ENCODE measurements around the gene SYNE1. TPM values are rescaled to one million over a fixed set of nuclear protein-coding genes. Genes with fewer than 3 reads are reported as not detected.

Gene SYNE1
- total RNA-seq, 1 donor from 2014 or later, result 14.2 TPM

DNA sequence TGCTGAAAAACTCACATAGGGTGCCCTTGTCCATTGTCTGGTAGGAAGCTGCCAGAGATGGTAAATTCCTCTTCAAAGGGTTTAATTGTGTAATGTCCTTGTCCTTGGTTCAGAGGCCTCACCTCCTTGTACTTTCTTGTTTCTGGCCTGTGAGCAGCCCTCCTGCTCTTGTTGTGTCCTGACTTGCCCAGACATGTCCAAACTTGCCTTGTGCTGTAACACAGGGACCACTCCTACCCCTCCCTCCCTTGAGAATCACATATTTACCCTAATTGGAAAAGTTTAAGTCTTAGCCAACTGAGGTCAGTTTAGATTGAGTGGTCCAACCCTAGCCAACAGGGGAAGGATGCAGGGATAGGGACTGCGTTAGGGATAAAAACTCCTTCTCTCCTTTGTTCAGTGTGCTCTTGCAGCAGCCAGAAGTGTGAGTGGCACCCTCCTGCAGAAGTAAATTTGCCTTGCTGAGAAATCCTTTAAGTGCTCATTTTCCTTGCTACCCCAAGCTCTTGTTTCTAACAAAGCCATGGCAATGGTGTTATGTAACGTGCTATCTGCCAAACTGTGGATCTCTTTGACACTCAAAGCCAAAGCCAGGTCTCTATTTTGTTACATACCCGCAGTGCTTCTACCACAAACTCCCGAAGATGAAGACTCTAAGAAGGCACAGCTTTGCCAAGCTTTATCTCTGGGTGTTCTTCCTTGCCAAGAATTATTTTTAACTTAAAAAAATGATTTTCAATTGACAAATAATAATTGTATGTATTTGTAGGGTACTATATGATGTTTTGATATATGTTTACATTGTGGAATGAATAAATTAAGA, 415.1 kb downstream of the SYNE1 start:
- H3K9me3 Mint-ChIP-seq, result peaks cover 18% of the 10 kb centered on the region
- no peak for DNase-seq (ENCODE audit: low spot score)
- no peaks in the 10 kb centered on the region for H3K27me3 Mint-ChIP-seq (ENCODE audit: low read depth)
- H3K4me3 Mint-ChIP-seq (ENCODE audit: low read depth), result no peak overlapping the region
- H3K27ac Mint-ChIP-seq, result no peak overlapping the region
- H3K36me3 Mint-ChIP-seq (ENCODE audit: low read depth), result peaks cover 66% of the 10 kb centered on the region
- H3K4me1 Mint-ChIP-seq (ENCODE audit: low read depth), result no peaks in the 10 kb centered on the region
- intact Hi-C loops (cut with micrococcal nuclease), result no loop called here

DNA sequence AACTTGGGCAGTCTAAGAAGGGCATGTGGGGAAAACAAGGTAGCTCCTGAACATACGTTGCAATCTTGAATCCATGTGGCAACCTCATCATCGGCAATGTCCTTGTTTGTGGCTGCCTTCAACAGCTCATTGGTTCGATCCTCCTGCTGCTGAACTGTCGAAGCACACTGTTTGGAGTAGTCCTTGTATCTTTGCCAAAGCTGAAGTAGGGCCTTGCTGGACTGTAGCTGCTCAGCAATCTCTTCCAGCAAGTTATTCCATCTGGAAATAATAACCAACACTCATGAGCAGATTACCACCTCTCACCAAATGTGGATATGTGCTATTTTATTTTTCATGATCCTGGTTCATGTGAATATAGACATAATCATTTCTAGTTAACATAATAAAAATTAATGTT, 416.4 kb downstream of the SYNE1 start:
- Mint-ChIP-seq H3K36me3 (ENCODE audit: low read depth) (peaks cover 70% of the 10 kb centered on the region), H3K4me1 (ENCODE audit: low read depth) (no peaks in the 10 kb centered on the region), H3K27me3 (ENCODE audit: low read depth) (no peaks in the 10 kb centered on the region), H3K9me3 (peaks cover 18% of the 10 kb centered on the region), H3K4me3 (ENCODE audit: low read depth) (no peak overlapping the region), H3K27ac (no peak overlapping the region)
- intact Hi-C loops (cut with micrococcal nuclease), result no loop called here
- DNase-seq (ENCODE audit: low spot score), result no peak

DNA sequence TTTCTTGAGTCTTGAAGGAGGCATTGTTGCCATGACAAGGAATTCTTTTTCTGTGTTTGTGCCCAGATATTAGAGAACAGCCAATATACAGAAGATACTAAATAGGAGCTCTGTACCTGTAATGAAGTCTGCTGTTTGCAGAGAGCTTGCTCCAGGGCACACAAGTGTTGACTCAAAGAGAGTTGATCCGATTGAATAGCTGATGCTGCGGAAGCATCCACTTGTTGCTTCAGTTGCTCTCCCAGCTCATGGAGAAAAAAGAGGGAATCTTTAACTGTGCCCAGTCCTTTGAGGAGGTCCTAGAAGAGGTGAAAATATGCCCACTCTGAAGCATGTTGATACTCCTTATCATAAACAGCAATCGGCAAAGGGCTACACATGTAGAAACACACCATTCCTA, 418.3 kb downstream of the SYNE1 start:
- peaks cover 62% of the 10 kb centered on the region for H3K36me3 Mint-ChIP-seq (ENCODE audit: low read depth)
- no peak for DNase-seq (ENCODE audit: low spot score)
- no peak overlapping the region for H3K4me3 Mint-ChIP-seq (ENCODE audit: low read depth)
- H3K9me3 Mint-ChIP-seq, result peaks cover 18% of the 10 kb centered on the region
- intact Hi-C loops (cut with micrococcal nuclease), result no loop called here
- no peaks in the 10 kb centered on the region for H3K4me1 Mint-ChIP-seq (ENCODE audit: low read depth)
- no peak overlapping the region for H3K27ac Mint-ChIP-seq
- H3K27me3 Mint-ChIP-seq (ENCODE audit: low read depth), result no peaks in the 10 kb centered on the region

DNA sequence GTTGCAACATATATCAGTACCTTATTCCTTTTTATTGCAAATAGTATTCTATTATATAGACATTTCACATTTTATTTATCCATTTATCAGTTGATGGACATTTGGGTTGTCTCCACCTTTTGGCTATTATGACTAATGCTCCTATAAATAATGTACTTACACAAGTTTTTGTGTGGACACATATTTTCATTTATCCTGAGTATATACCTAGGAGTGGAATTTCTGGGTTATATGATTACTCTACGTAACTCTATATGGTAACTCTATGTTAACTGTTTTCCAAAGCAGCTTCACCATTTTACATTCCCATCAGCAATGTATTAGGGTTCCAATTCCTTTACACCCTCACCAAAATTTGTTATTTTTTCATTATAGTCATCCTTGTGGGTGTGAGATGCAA, 424.7 kb downstream of the SYNE1 start:
- Mint-ChIP-seq H3K27me3 (ENCODE audit: low read depth) (no peaks in the 10 kb centered on the region), H3K4me1 (ENCODE audit: low read depth) (no peaks in the 10 kb centered on the region), H3K36me3 (ENCODE audit: low read depth) (peaks cover 27% of the 10 kb centered on the region), H3K27ac (no peak overlapping the region), H3K9me3 (no peaks in the 10 kb centered on the region), H3K4me3 (ENCODE audit: low read depth) (no peak overlapping the region)
- no peak for DNase-seq (ENCODE audit: low spot score)
- intact Hi-C loops (cut with micrococcal nuclease), result no loop called here

DNA sequence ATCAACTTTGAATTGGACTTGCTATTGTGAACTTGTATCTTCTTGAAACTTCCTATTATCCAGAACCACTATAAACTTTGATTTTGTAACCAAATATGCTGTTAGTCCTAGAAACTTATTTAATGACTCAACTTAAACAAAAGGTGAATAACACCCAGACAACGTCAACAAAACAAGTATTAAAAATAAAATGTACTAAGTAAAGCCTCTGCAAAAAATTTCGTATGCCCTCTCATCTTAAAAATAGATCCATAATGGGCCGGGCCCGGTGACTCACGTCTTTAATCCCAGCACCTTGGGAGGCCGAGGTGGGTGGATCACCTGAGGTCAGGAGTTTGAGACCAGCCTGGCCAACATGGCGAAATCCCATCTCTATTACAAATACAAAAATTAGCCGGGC, 428.0 kb downstream of the SYNE1 start:
- intact Hi-C loops (cut with micrococcal nuclease), result no loop called here
- Mint-ChIP-seq H3K4me1 (ENCODE audit: low read depth) (no peaks in the 10 kb centered on the region), H3K27me3 (ENCODE audit: low read depth) (no peaks in the 10 kb centered on the region), H3K36me3 (ENCODE audit: low read depth) (peaks cover 27% of the 10 kb centered on the region), H3K9me3 (no peaks in the 10 kb centered on the region), H3K27ac (no peak overlapping the region), H3K4me3 (ENCODE audit: low read depth) (no peak overlapping the region)
- DNase-seq (ENCODE audit: low spot score), result no peak

DNA sequence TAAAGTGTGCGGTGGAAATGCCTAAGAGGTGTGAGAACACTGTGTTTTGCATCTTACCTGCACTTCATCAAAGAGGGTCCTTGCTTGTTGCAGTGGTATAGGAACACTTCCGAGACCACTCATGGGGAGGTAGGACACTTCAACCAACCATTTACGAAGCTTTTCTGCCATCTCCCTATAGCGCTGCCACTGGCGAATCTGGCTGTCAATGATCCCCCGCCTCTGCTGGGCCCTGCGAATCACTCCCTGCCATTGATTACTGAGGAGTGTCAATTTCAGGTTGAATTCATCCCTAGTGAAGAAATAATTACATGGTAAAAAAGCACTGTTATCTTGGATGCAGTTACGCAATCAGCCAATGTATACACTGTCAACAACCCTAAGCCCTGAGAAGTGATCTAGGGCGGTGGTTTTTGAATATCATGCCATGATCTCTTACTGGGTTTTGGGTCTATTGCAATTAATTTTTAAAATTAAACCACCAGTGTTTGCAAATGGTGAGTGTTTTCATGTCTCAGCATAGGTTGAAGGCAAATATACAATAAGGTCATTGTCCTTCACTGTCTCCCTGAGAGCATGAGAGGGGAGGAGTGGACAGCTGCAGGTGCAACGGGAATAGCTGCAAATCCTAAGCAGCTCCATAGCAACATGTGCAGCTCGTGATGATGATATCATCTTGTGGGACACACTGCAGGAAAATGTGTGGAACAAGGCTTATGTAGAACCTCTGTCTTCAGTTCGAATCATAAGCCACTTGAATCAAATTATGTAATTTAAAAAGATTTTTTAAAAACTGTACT, 429.0 kb downstream of the SYNE1 start:
- intact Hi-C loops (cut with micrococcal nuclease), result no loop called here
- Mint-ChIP-seq H3K4me1 (ENCODE audit: low read depth) (no peaks in the 10 kb centered on the region), H3K4me3 (ENCODE audit: low read depth) (no peak overlapping the region), H3K27ac (no peak overlapping the region), H3K27me3 (ENCODE audit: low read depth) (no peaks in the 10 kb centered on the region), H3K9me3 (no peaks in the 10 kb centered on the region), H3K36me3 (ENCODE audit: low read depth) (peaks cover 27% of the 10 kb centered on the region)
- DNase-seq (ENCODE audit: low spot score), result no peak

DNA sequence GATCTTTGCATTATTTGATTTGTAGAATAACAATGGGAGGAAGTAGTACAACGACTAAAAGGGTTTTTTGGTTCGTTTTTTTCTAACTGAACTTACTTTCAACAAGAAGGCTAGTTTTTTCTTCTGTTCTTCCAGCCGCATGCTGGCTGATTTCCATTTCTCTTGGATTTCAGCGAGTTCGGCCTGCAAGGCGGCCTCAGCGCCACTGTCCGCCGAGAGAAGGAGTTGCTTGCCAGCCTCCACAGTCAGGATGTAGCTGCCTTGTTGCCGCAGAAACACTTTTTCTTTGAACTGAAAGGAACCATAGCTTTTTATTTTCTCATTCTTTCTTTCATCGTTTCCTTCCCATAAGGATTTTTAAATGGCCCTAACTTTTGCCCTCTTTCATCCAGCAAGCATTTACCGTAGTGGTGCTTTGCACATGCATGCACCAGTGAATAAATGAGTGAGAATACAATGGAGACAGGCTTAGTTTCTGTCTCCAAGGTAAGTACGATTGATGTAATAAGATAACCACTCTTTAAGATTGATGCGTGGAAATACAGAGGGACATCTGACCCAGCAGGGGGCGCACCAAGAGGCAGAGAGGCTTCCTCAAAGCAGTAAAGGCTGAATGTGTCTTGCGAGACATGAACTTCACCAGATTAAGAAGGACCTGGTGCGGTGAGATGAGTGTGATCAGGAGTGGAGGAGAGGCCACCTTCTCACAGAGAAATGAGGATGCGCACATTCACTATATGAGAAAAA, 430.9 kb downstream of the SYNE1 start:
- intact Hi-C loops (cut with micrococcal nuclease), result no loop called here
- Mint-ChIP-seq H3K27me3 (ENCODE audit: low read depth) (no peaks in the 10 kb centered on the region), H3K36me3 (ENCODE audit: low read depth) (peaks cover 33% of the 10 kb centered on the region), H3K27ac (no peak overlapping the region), H3K4me1 (ENCODE audit: low read depth) (no peaks in the 10 kb centered on the region), H3K9me3 (no peaks in the 10 kb centered on the region), H3K4me3 (ENCODE audit: low read depth) (no peak overlapping the region)
- DNase-seq (ENCODE audit: low spot score), result no peak

DNA sequence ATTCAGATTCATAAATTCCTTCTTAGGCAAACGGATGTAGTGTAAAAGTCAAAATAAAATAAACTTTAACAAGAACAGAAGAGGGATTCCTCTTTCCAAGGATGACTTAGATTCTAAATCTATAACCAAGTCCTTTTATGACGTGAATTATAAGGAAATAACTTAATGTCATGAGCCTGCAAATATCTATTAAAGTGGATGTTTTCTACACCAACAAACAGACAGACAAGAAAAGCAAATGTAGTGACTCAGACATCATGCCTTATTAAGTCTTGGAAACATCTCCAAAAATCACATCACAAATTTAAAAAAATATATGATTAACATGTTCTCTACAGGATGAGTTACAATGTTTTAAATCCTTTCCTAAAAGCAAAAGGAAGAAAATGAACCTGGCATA, 432.6 kb downstream of the SYNE1 start:
- no peaks in the 10 kb centered on the region for H3K27me3 Mint-ChIP-seq (ENCODE audit: low read depth)

DNA sequence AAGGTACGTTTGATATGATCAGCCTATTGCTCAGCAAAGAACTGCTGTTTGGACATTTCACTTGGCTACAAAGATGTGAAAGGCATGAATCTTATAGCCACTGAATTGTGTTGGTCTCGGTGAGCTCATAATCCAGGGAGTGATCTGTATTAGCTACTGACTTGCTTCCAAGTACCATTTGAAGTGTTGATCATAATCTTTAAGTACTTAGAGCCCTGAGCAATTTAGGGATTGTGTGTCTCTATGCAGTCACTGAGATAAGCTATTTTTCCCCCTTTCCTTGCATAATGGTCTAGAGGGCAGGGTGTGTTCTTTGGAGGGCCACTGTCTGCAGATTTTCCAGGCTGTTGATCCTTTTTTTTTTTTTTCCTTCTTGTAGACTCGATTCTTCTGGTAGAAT, 436.0 kb downstream of the SYNE1 start:
- Mint-ChIP-seq H3K9me3 (peaks cover 8% of the 10 kb centered on the region), H3K4me3 (ENCODE audit: low read depth) (no peak overlapping the region), H3K4me1 (ENCODE audit: low read depth) (peaks cover 5% of the 10 kb centered on the region), H3K27me3 (ENCODE audit: low read depth) (no peaks in the 10 kb centered on the region), H3K27ac (no peak overlapping the region), H3K36me3 (ENCODE audit: low read depth) (peaks cover 59% of the 10 kb centered on the region)
- intact Hi-C loops (cut with micrococcal nuclease), result no loop called here
- DNase-seq (ENCODE audit: low spot score), result no peak

More for the DNA sequence above, 432.6 kb downstream of the SYNE1 start:
- Mint-ChIP-seq H3K27ac (no peak overlapping the region), H3K4me1 (ENCODE audit: low read depth) (no peaks in the 10 kb centered on the region), H3K9me3 (no peaks in the 10 kb centered on the region), H3K4me3 (ENCODE audit: low read depth) (no peak overlapping the region), H3K36me3 (ENCODE audit: low read depth) (peaks cover 41% of the 10 kb centered on the region)
- no peak for DNase-seq (ENCODE audit: low spot score)
- intact Hi-C loops (cut with micrococcal nuclease), result no loop called here

DNA sequence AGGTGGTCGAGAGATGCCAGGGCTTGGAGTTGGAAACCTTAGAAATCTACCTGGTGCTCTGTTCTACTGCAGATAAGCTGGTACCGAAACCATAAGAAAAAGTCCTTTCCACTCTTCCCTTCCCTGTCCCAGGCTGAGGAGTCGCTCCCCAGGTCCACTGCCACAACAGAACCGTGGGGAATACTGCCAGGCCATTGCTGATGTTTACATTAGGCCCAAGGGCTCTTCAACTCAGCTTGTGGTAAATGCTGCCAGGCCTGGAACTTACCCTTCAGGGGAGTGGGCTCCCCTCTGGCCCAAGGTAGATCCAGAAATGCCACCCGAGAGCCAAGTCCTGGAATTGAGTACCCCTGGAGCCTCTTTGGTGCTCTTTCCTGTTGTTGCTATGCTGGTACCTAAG, 441.3 kb downstream of the SYNE1 start:
- Mint-ChIP-seq H3K36me3 (ENCODE audit: low read depth) (peaks cover 72% of the 10 kb centered on the region), H3K27ac (no peak overlapping the region), H3K4me3 (ENCODE audit: low read depth) (no peak overlapping the region), H3K9me3 (peaks cover 48% of the 10 kb centered on the region), H3K4me1 (ENCODE audit: low read depth) (peaks cover 5% of the 10 kb centered on the region), H3K27me3 (ENCODE audit: low read depth) (no peaks in the 10 kb centered on the region)
- DNase-seq (ENCODE audit: low spot score), result no peak
- intact Hi-C loops (cut with micrococcal nuclease), result no loop called here

DNA sequence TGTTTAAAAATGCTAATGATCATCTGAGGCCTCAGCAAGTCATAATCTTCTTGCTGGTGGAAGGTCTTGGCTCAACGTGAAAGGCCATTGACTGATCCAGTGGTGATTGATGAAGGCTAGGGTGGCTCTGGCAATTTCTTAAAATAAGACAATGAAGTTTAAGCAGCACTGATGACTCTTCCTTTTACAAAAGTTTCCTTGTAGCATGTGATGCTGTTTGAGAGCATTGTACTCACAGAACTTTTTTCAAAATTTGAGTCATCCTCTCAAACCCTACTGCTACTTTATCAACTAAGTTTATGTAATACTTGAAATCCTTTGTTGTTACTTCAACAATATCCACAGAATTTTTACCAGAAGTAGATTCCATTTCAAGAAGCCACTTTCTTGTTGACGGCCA, 447.4 kb downstream of the SYNE1 start:
- H3K27me3 Mint-ChIP-seq (ENCODE audit: low read depth), result no peaks in the 10 kb centered on the region
- H3K9me3 Mint-ChIP-seq, result peaks cover 29% of the 10 kb centered on the region
- H3K36me3 Mint-ChIP-seq (ENCODE audit: low read depth), result peaks cover 46% of the 10 kb centered on the region
- H3K27ac Mint-ChIP-seq, result no peak overlapping the region
- peaks cover 33% of the 10 kb centered on the region for H3K4me1 Mint-ChIP-seq (ENCODE audit: low read depth)
- DNase-seq (ENCODE audit: low spot score), result no peak
- H3K4me3 Mint-ChIP-seq (ENCODE audit: low read depth), result no peak overlapping the region
- intact Hi-C loops (cut with micrococcal nuclease), result no loop called here

DNA sequence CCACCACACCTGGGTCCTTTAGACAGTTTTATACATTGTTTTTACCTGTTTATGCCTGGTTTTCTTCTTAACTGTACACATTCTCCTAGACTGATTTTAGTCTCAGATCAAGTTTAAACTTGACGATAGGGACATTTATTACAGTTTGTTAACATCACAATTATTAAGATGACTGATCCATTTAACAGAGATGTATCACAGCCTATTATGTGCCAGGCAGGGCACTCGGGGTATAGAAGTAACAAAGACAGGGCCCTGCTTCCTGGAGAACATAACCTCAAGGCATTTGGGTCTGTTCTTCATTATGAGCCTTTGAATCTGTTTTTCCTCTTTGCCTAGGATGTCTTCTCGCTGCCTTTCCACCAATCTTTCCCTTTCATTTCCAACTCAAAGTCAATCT, 449.2 kb downstream of the SYNE1 start:
- peaks cover 46% of the 10 kb centered on the region for H3K4me1 Mint-ChIP-seq (ENCODE audit: low read depth)
- no peaks in the 10 kb centered on the region for H3K27me3 Mint-ChIP-seq (ENCODE audit: low read depth)
- intact Hi-C loops (cut with micrococcal nuclease), result no loop called here
- H3K9me3 Mint-ChIP-seq, result peaks cover 15% of the 10 kb centered on the region
- H3K4me3 Mint-ChIP-seq (ENCODE audit: low read depth), result no peak overlapping the region
- no peak overlapping the region for H3K27ac Mint-ChIP-seq
- DNase-seq (ENCODE audit: low spot score), result no peak
- peaks cover 40% of the 10 kb centered on the region for H3K36me3 Mint-ChIP-seq (ENCODE audit: low read depth)

DNA sequence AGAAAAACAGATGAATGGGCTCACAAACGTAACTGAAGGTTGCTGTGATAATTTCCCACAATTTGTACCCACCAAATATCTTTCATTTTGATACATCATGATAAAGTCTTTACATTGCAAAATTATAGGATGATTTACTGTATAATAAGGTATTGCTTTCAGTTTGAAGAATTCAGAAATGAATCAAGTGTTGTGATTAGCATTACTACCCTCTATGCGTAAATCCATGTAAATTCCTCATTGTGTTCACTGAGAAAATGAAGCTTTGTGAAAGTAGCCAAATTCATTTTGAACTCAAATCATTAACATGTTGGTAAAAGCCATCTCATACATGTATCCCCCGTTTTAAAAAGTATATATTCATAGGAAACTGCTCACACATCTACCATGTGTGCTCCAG, 450.3 kb downstream of the SYNE1 start:
- Mint-ChIP-seq H3K4me3 (ENCODE audit: low read depth) (no peak overlapping the region), H3K27ac (no peak overlapping the region), H3K27me3 (ENCODE audit: low read depth) (no peaks in the 10 kb centered on the region), H3K9me3 (peaks cover 8% of the 10 kb centered on the region), H3K36me3 (ENCODE audit: low read depth) (peaks cover 38% of the 10 kb centered on the region), H3K4me1 (ENCODE audit: low read depth) (peaks cover 51% of the 10 kb centered on the region)
- no peak for DNase-seq (ENCODE audit: low spot score)
- intact Hi-C loops (cut with micrococcal nuclease), result no loop called here

Data from activated T-helper 2 cell treated with anti-CD3 and anti-CD28 coated beads, Interferon-gamma antibody, Interleukin-2, Interleukin-4, amounts not matched to agents 10 μg/mL and 5 μg/mL and 100 μg/mL, durations not matched to agents 14 hours and 24 hours and 36 hours (primary cell).